AML-193 (cell line): ENCODE measurements around the gene RD3L.

Experiments used
- DNase-seq, 2 experiments: peaks; one replicate each; lab custom pipeline; 2025; lab: John Stamatoyannopoulos, UW

The RD3L gene

GRCh38 chr14:103896578-103896977 is 45.8 kb downstream of the RD3L start:
- DNase-seq, result no peak

GRCh38 chr14:103894723-103895059 is 47.6 kb downstream of the RD3L start:
- no peak for DNase-seq

GRCh38 chr14:103894034-103894722 is 48.2 kb downstream of the RD3L start:
- no peak for DNase-seq

GRCh38 chr14:103892247-103892646 is 50.1 kb downstream of the RD3L start:
- no peak for DNase-seq

- no peak for DNase-seq
Observed at GRCh38 chr14:103891667-103892215, 50.6 kb downstream of the RD3L start.

- DNase-seq, result no peak
Observed at GRCh38 chr14:103890821-103891666, 51.3 kb downstream of the RD3L start.
